ENCODE data around the gene MRGPRG. TPM values are rescaled to one million over a fixed set of nuclear protein-coding genes. Genes with fewer than 3 reads are reported as not detected.

Gene MRGPRG
- total and polyA plus RNA-seq, 4 donors: not detected

DNA sequence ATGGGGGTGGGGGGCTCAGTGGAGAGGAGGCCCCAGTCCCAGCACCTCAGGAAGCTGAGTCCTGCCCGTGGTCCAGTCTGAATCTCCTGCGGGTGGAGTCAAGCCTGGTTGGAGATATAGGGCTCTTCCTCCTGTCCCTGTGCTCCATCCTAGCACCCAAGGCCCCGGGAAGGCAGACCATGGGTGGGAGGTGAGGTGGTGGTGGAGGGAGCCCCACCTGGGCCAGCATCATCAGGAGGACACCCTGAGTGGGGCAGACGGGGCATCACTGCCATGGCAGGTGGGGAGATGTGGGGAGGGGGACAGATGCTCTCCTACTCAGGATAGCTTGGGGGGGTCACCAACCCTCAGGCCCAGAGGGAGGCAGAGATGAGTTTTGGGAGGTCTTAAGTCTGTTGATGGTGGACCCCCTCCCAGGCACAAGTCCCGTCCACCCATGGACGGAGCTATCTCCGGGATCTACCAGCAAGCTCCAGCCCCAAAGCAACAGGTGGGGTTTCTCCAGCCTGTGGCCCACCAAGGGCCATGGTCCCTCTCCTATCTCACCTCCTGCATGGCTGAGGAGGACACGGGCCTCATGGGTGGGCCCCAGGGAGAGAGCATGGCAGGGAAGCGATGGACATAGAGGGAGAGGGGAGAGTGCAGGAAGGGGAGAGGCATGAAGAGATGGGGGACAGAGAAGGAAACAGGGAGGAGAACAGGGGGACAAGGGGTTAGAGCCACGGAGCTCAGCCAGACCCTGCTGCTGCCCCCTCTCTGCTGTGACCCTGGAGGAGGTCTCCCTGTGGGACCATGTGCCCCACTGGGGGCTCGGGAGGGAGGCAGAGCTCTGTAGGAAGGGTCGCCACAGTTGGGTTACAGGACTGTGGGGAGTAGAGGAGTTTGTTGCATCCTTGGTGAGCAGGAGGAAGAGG is 12.3 kb upstream of the MRGPRG start:
- 62% methylated on average over 12 of the region's 12 CpGs for WGBS
- DNase-seq (ENCODE audit: low spot score): peak; percentile 39
- Histone ChIP-seq H3K36me3 (ENCODE audit: control insufficient read depth in 4 of 4, insufficient read depth in 3 of 4, low read depth in 1 of 4, low read length in 3 of 4) (no peaks in the 10 kb centered on the region), H3K4me3 (ENCODE audit: low read depth in 1 of 3, low read length in 3 of 3) (no peak overlapping the region), H3K9ac (ENCODE audit: low read depth in 1 of 2, low read length in 2 of 2) (no peak overlapping the region), H3K4me1 (ENCODE audit: control insufficient read depth in 4 of 4, insufficient read depth in 4 of 4, low read length in 3 of 4) (no peaks in the 10 kb centered on the region), H3K27me3 (ENCODE audit: control insufficient read depth in 4 of 4, insufficient read depth in 4 of 4, low read length in 3 of 4) (peaks cover 0 to 8% (median 0%) of the 10 kb centered on the region in 4 donors), H3K9me3 (ENCODE audit: control insufficient read depth in 4 of 4, low read length in 3 of 4) (no peaks in the 10 kb centered on the region), H3K27ac (ENCODE audit: low read depth in 1 of 2, low read length in 2 of 2) (no peak overlapping the region)
- TF ChIP-seq FOXA2 (IDR thresholded peaks at IDR 0.05) (no peak), TAF1 (conservative IDR thresholded peaks at IDR 0.05) (no peak), HNF4A (conservative IDR thresholded peaks at IDR 0.05) (no peak), SP1 (IDR thresholded peaks at IDR 0.05) (no peak), ATF3 (IDR thresholded peaks at IDR 0.05) (no peak), FOXA1 (IDR thresholded peaks at IDR 0.05) (no peak), MAX (IDR thresholded peaks at IDR 0.05) (no peak), HNF4G (IDR thresholded peaks at IDR 0.05) (no peak), NR2F2 (IDR thresholded peaks at IDR 0.05) (no peak), EGR1 (IDR thresholded peaks at IDR 0.05; ENCODE audit: low read depth in 2 of 2) (no peak), RAD21 (IDR thresholded peaks at IDR 0.05) (no peak), RXRA (IDR thresholded peaks at IDR 0.05) (no peak)
- TF ChIP-seq, protein P1, sequence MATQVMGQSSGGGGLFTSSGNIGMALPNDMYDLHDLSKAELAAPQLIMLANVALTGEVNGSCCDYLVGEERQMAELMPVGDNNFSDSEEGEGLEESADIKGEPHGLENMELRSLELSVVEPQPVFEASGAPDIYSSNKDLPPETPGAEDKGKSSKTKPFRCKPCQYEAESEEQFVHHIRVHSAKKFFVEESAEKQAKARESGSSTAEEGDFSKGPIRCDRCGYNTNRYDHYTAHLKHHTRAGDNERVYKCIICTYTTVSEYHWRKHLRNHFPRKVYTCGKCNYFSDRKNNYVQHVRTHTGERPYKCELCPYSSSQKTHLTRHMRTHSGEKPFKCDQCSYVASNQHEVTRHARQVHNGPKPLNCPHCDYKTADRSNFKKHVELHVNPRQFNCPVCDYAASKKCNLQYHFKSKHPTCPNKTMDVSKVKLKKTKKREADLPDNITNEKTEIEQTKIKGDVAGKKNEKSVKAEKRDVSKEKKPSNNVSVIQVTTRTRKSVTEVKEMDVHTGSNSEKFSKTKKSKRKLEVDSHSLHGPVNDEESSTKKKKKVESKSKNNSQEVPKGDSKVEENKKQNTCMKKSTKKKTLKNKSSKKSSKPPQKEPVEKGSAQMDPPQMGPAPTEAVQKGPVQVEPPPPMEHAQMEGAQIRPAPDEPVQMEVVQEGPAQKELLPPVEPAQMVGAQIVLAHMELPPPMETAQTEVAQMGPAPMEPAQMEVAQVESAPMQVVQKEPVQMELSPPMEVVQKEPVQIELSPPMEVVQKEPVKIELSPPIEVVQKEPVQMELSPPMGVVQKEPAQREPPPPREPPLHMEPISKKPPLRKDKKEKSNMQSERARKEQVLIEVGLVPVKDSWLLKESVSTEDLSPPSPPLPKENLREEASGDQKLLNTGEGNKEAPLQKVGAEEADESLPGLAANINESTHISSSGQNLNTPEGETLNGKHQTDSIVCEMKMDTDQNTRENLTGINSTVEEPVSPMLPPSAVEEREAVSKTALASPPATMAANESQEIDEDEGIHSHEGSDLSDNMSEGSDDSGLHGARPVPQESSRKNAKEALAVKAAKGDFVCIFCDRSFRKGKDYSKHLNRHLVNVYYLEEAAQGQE (IDR thresholded peaks at IDR 0.05): no peak

GRCh38 chr11:3229673-3230630 is 11.3 kb upstream of the MRGPRG start:
- Histone ChIP-seq H3K4me3 (ENCODE audit: low read depth in 1 of 3, low read length in 3 of 3) (no peak overlapping the region), H3K4me1 (ENCODE audit: control insufficient read depth in 4 of 4, insufficient read depth in 4 of 4, low read length in 3 of 4) (no peaks in the 10 kb centered on the region), H3K27ac (ENCODE audit: low read depth in 1 of 2, low read length in 2 of 2) (no peak overlapping the region), H3K9ac (ENCODE audit: low read depth in 1 of 2, low read length in 2 of 2) (no peak overlapping the region), H3K36me3 (ENCODE audit: control insufficient read depth in 4 of 4, insufficient read depth in 3 of 4, low read depth in 1 of 4, low read length in 3 of 4) (no peaks in the 10 kb centered on the region), H3K9me3 (ENCODE audit: control insufficient read depth in 4 of 4, low read length in 3 of 4) (no peaks in the 10 kb centered on the region), H3K27me3 (ENCODE audit: control insufficient read depth in 4 of 4, insufficient read depth in 4 of 4, low read length in 3 of 4) (peaks cover 0 to 5% (median 0%) of the 10 kb centered on the region in 4 donors)
- TF ChIP-seq MAX (IDR thresholded peaks at IDR 0.05): no peak
- no peak for TF ChIP-seq JUND (IDR thresholded peaks at IDR 0.05)
- TF ChIP-seq FOXA1 (IDR thresholded peaks at IDR 0.05): no peak
- no peak for TF ChIP-seq NR2F2 (IDR thresholded peaks at IDR 0.05)
- no peak for TF ChIP-seq YY1 (IDR thresholded peaks at IDR 0.05)
- TF ChIP-seq ZBTB33 (IDR thresholded peaks at IDR 0.05): no peak
- no peak for TF ChIP-seq GABPA (IDR thresholded peaks at IDR 0.05 in 1 of 2, conservative IDR thresholded peaks at IDR 0.05 in 1 of 2)
- TF ChIP-seq, protein P2, sequence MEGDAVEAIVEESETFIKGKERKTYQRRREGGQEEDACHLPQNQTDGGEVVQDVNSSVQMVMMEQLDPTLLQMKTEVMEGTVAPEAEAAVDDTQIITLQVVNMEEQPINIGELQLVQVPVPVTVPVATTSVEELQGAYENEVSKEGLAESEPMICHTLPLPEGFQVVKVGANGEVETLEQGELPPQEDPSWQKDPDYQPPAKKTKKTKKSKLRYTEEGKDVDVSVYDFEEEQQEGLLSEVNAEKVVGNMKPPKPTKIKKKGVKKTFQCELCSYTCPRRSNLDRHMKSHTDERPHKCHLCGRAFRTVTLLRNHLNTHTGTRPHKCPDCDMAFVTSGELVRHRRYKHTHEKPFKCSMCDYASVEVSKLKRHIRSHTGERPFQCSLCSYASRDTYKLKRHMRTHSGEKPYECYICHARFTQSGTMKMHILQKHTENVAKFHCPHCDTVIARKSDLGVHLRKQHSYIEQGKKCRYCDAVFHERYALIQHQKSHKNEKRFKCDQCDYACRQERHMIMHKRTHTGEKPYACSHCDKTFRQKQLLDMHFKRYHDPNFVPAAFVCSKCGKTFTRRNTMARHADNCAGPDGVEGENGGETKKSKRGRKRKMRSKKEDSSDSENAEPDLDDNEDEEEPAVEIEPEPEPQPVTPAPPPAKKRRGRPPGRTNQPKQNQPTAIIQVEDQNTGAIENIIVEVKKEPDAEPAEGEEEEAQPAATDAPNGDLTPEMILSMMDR (IDR thresholded peaks at IDR 0.05; ENCODE audit: low read depth, low read length, missing input control): no peak
- no peak for TF ChIP-seq EGR1 (IDR thresholded peaks at IDR 0.05; ENCODE audit: low read depth in 2 of 2)
- DNase-seq (ENCODE audit: low spot score): no peak
- WGBS: 75% methylated on average over 21 of the region's 21 CpGs
